Common myeloid progenitor, CD34-positive (primary cell): ENCODE measurements around the gene OFD1.

Experiments
- CTCF ChIA-PET: fragments of 350-600 bp; sonication (Branson Sonifier 250); formaldehyde crosslinking; loops from one replicate; lab custom pipeline; 2021; ENCODE audit warnings: antibody characterized with exemption; lab: Charles Lee
- POLR2A ChIA-PET: fragments of 350-600 bp; sonication (Branson Sonifier 250); formaldehyde crosslinking; loops from one replicate; lab custom pipeline; 2021; ENCODE audit warnings: antibody characterized with exemption; lab: Charles Lee
- DNase-seq, 3 donors: peaks; one replicate each; pipeline versions ENCODE4 v3.0.0 to v3.0.0-alpha.2; 2013
- H3K27ac ChIP-seq, 2 experiments: 1 replicate in 1 of 2; 2 replicates in 1 of 2; pipeline ENCODE4 v1.7.0; 2013; ENCODE audit warnings: inconsistent platforms in 2 of 2, low read length in 2 of 2, mild to moderate bottlenecking in 2 of 2, low read depth in 1 of 2, moderate library complexity in 1 of 2; ENCODE audit not compliant: severe bottlenecking in 2 of 2, insufficient read depth in 1 of 2, poor library complexity in 1 of 2
- H3K27me3 ChIP-seq, 5 experiments: replicated peaks in 2 of 5; 1 replicate in 3 of 5; 2 replicates in 2 of 5; pipeline versions ENCODE4 v1.6.1 to v1.7.0; 2013; ENCODE audit warnings: low read length in 4 of 5, mild to moderate bottlenecking in 2 of 5, moderate library complexity in 2 of 5, inconsistent platforms in 1 of 5; ENCODE audit not compliant: insufficient read depth in 5 of 5, control insufficient read depth in 4 of 5
- H3K36me3 ChIP-seq, 4 experiments: 1 replicate in 2 of 4; 2 replicates in 2 of 4; pipeline versions ENCODE4 v1.6.1 to v1.7.0; 2013; ENCODE audit warnings: low read length in 3 of 4, control low read depth in 1 of 4, mild to moderate bottlenecking in 1 of 4; ENCODE audit not compliant: control insufficient read depth in 4 of 4, insufficient read depth in 4 of 4
- H3K4me1 ChIP-seq, 4 experiments: 1 replicate in 3 of 4; 2 replicates in 1 of 4; pipeline versions ENCODE4 v1.6.1 to v1.7.1; 2013; ENCODE audit warnings: low read length in 3 of 4, mild to moderate bottlenecking in 3 of 4, control low read depth in 1 of 4, inconsistent platforms in 1 of 4, moderate library complexity in 1 of 4; ENCODE audit not compliant: control insufficient read depth in 4 of 4, insufficient read depth in 4 of 4; ENCODE audit errors: control extremely low read depth in 1 of 4
- H3K4me3 ChIP-seq, 7 experiments: 1 replicate in 4 of 7; 2 replicates in 3 of 7; pipeline versions ENCODE4 v1.5.1 to v1.7.0; 2013; ENCODE audit warnings: mild to moderate bottlenecking in 7 of 7, low read length in 6 of 7, moderate library complexity in 6 of 7, inconsistent platforms in 2 of 7, low read depth in 2 of 7, control low read depth in 1 of 7; ENCODE audit not compliant: insufficient read depth in 4 of 7, control insufficient read depth in 1 of 7; ENCODE audit errors: extremely low read depth in 1 of 7
- H3K9me3 ChIP-seq, 5 experiments: 1 replicate in 4 of 5; 2 replicates in 1 of 5; pipeline versions ENCODE4 v1.6.1 to v1.7.1; 2013; ENCODE audit warnings: low read length in 4 of 5, mild to moderate bottlenecking in 2 of 5, inconsistent platforms in 1 of 5, low read depth in 1 of 5, moderate library complexity in 1 of 5; ENCODE audit not compliant: control insufficient read depth in 4 of 5, insufficient read depth in 2 of 5; ENCODE audit errors: control extremely low read depth in 1 of 5
- WGBS: methylation state at CpG from one replicate; pipeline ENCODE4 v1.1.5; 2013; ENCODE audit not compliant: insufficient coverage; 5-methylcytosine and 5-hydroxymethylcytosine counted together

OFD1 gene

DNA sequence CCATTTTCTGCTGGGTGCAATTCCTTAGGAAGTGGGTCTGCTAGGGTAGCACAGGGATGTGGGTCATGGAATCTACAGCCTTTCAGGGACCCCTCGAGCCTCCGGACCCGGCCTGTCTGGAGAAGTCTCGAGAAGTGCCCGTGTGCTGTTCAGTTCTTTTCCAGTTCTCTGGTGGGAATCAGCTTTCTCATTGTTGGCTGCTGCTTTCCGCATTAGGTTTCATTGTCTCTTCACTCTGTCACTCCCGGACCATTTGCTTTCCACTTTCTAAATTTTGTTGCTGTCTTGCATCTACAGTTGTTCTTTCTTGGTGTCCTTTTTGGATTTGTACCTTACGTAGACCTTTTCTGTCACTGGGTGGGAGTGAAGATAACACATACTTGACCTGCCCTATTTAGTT lies 39.6 kb upstream of the OFD1 start:
- POLR2A ChIA-PET: no interaction called here
- no peaks in the 10 kb centered on the region for H3K9me3 ChIP-seq
- H3K27ac ChIP-seq: no peak overlapping the region
- DNase-seq: no peak
- peaks cover 0 to 11% (median 0%) of the 10 kb centered on the region in 5 experiments for H3K27me3 ChIP-seq
- H3K4me1 ChIP-seq: peaks cover 22 to 43% (median 33%) of the 10 kb centered on the region in 4 experiments
- WGBS: 84% methylated on average over 7 of the region's 8 CpGs
- CTCF ChIA-PET: interaction anchor here (1.2 kb wide), 1 partner anchor 10 kb away, joined by 5 read pairs; no protein-coding TSS in a partner anchor
- no peaks in the 10 kb centered on the region for H3K36me3 ChIP-seq
- no peak overlapping the region for H3K4me3 ChIP-seq

DNA sequence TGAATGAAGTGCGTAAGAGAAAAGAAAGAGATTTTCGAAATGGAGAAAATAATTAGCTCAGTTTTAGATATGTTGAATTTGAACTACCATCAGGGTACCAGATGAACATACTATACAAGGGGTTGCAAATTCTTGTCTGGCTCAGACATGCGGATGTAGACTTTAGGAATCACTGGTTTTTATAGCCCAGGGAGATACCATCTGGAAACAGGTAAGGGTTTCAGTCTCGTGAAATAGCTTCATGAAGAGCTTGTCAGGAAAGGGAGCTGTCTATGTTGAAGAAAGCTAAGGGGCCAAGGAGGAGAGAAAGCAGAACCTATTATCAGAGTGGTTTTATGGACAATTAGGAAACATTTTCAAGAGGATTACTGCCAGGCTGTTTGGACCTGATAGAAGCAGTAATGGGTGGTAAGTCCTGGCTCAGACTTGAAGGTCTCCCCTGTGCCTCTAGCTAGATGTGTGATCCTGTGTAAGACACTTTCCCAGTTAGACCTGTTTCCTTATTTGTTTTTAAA lies 38.9 kb upstream of the OFD1 start:
- Histone ChIP-seq H3K9me3 (no peaks in the 10 kb centered on the region), H3K4me1 (peaks cover 21 to 43% (median 28%) of the 10 kb centered on the region in 4 experiments), H3K36me3 (no peaks in the 10 kb centered on the region), H3K27ac (no peak overlapping the region), H3K27me3 (peaks cover 0 to 7% (median 0%) of the 10 kb centered on the region in 5 experiments), H3K4me3 (no peak overlapping the region)
- WGBS: 84% methylated on average over 4 of the region's 4 CpGs
- POLR2A ChIA-PET: no interaction called here
- DNase-seq: peak in 2 of 3 donors; percentile 13 to 18
- CTCF ChIA-PET: interaction anchor here (1.2 to 1.4 kb wide), 2 partner anchors 9 to 14 kb away, joined by 3 to 5 read pairs; no protein-coding TSS in a partner anchor

DNA sequence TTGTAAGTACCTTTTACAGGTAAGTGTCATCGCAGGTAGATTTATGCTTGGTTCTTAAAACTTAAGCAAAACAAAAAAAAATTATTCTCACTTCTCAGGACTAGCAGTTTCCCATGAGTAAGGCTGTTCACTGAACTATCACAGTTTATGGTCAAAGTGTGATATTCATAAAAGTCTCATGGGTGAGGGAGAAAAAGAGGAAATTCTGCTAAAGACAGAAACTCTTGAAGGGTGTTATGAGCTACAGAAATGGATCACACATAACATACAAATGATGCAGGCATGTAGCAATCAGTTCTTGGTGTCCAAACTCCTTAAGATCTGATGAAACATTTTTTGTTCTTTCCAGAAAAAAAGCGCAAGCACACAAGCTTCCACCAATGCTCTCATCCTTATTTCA lies 37.1 kb upstream of the OFD1 start:
- H3K4me1 ChIP-seq: peaks cover 24 to 46% (median 30%) of the 10 kb centered on the region in 4 experiments
- no peak overlapping the region for H3K4me3 ChIP-seq
- DNase-seq: peak in 2 of 3 donors; percentile 25 to 42
- H3K27me3 ChIP-seq: peaks cover 0 to 7% (median 0%) of the 10 kb centered on the region in 5 experiments
- no peaks in the 10 kb centered on the region for H3K9me3 ChIP-seq
- POLR2A ChIA-PET: no interaction called here
- H3K36me3 ChIP-seq: no peaks in the 10 kb centered on the region
- H3K27ac ChIP-seq: no peak overlapping the region
- CTCF ChIA-PET: interaction anchor here (0.9 to 1.4 kb wide), 4 partner anchors 20 to 49 kb away, joined by 3 to 6 read pairs (median 4); no protein-coding TSS in a partner anchor
- 100% methylated on average over 1 of the region's 2 CpGs for WGBS

DNA sequence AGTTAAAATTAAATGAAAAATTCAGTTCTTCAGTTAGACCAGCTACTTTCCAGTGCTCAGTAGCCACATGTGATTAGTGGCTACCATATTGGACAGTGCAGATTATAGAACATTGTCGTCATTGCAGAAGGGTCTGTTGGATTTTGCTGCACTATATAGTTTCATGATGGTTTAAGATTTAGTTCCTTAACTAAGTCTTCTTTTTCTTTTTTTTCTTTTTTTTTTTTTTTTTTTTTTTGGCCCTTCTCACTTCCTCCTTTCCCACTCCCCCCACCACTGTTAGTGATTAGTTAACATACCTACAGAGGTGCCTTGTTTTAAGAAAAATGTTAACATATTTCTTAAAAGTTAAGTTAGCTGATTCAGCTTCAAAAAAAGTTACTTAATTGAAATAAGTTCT lies 36.6 kb upstream of the OFD1 start:
- CTCF ChIA-PET: interaction anchor here (0.9 to 1.4 kb wide), 4 partner anchors 21 to 48 kb away, joined by 3 to 6 read pairs (median 4); no protein-coding TSS in a partner anchor
- H3K27ac ChIP-seq: no peak overlapping the region
- no CpG with 5 or more reads among the region's 1 CpG for WGBS
- H3K4me1 ChIP-seq: peaks cover 24 to 40% (median 30%) of the 10 kb centered on the region in 4 experiments
- H3K27me3 ChIP-seq: peaks cover 0 to 7% (median 0%) of the 10 kb centered on the region in 5 experiments
- peak in 1 of 3 donors; percentile 37 for DNase-seq
- no peaks in the 10 kb centered on the region for H3K36me3 ChIP-seq
- H3K4me3 ChIP-seq: no peak overlapping the region
- POLR2A ChIA-PET: no interaction called here
- H3K9me3 ChIP-seq: no peaks in the 10 kb centered on the region

DNA sequence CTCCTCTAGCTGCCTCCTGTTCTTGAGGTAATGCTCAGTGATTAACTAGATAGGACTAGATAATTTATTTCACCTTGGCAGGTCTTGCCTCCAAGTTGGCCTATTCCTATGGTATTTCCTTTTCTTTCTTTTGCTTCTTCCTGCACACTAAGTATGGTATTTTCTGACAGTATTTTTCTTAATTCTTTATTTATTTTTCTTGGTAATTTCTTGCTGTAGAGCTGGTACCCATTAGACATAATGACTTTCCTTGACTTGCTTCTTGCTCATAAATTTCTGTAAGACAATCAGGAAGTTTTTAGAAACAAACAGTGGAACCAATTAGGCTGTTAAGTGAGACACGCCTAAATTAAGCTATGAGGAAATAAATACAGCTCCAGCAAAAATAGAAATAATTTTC lies 36.1 kb upstream of the OFD1 start:
- Histone ChIP-seq H3K36me3 (no peaks in the 10 kb centered on the region), H3K4me3 (no peak overlapping the region), H3K27ac (no peak overlapping the region), H3K9me3 (no peaks in the 10 kb centered on the region), H3K27me3 (peaks cover 0 to 7% (median 0%) of the 10 kb centered on the region in 5 experiments), H3K4me1 (peaks cover 24 to 40% (median 28%) of the 10 kb centered on the region in 4 experiments)
- WGBS: no CpG with 5 or more reads among the region's 1 CpG
- ChIA-PET CTCF (interaction anchor here (0.9 to 1.1 kb wide), 2 partner anchors 25 to 48 kb away, joined by 3 to 4 read pairs; no protein-coding TSS in a partner anchor), POLR2A (no interaction called here)
- no peak for DNase-seq

DNA sequence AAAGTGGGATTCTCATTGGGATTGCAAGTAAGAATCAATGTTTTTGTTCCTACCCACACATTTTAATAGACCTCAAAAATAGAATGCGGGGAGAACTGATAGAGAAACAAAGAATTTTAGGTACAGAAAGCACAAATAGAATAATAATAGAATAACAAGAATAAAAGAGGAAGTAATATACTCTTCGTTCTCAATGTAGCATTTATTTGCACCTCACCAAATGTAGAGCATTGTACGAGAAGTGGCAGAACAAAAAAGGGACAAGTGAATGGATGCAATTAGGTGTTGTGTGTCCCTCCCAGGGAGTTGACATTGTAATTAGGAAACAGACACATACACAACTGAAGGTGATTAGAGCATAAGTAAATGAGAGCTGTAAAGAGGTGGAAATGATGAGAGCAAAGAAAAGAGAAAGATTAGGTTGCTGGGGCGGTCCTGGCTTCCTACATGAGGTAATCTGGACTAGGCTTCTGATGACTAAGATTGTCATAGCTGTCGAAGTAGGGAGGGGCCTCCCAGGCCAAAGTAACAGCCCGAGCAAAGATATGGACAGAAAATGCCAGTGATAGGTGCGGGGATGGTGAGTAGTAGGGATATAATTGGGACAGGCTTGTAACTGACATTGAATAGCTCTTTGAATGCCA lies 35.2 kb upstream of the OFD1 start:
- DNase-seq: peak in 1 of 3 donors; percentile 26
- Histone ChIP-seq H3K27me3 (peaks cover 0 to 5% (median 0%) of the 10 kb centered on the region in 5 experiments), H3K4me3 (no peak overlapping the region), H3K4me1 (peaks cover 22 to 35% (median 28%) of the 10 kb centered on the region in 4 experiments), H3K27ac (no peak overlapping the region), H3K36me3 (peaks cover 0 to 3% (median 0%) of the 10 kb centered on the region in 4 experiments), H3K9me3 (no peaks in the 10 kb centered on the region)
- ChIA-PET CTCF (interaction anchor here (1.1 kb wide), 1 partner anchor 17 kb away, joined by 3 read pairs; no protein-coding TSS in a partner anchor), POLR2A (no interaction called here)
- WGBS: 56% methylated on average over 3 of the region's 7 CpGs

DNA sequence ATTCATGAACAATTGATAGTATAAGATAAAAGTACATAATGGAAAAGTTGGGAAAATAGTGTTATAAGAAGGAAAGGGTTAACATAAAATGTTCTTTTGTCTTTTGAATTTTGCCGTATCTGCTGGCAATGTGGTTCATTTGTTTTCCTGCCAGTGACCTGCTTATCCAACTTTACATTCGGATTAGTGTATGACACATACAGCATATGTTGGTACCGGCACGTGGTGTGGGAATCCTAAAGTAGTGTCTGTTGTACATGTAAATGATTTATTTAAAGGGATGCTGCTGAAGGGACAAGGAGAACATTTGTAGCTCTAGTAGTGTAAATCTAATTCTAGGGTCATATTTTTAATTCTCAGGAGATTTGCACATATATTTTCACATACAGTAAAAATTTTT lies 34.2 kb upstream of the OFD1 start:
- Histone ChIP-seq H3K9me3 (no peaks in the 10 kb centered on the region), H3K4me3 (no peak overlapping the region), H3K4me1 (peaks cover 17 to 25% (median 20%) of the 10 kb centered on the region in 4 experiments), H3K36me3 (peaks cover 0 to 3% (median 0%) of the 10 kb centered on the region in 4 experiments), H3K27me3 (no peaks in the 10 kb centered on the region), H3K27ac (no peak overlapping the region)
- ChIA-PET POLR2A (no interaction called here), CTCF (interaction anchor here (1.1 kb wide), 1 partner anchor 16 kb away, joined by 3 read pairs; no protein-coding TSS in a partner anchor)
- 71% methylated on average over 4 of the region's 4 CpGs for WGBS
- no peak for DNase-seq
